Measurements from ENCODE around the gene CCDC92. TPM values are rescaled to one million over a fixed set of nuclear protein-coding genes. Genes with fewer than 3 reads are reported as not detected.

Gene CCDC92
- total RNA-seq, 4 donors from 2014 or later = 6.5 to 17.1 (median 10.6) TPM

DNA sequence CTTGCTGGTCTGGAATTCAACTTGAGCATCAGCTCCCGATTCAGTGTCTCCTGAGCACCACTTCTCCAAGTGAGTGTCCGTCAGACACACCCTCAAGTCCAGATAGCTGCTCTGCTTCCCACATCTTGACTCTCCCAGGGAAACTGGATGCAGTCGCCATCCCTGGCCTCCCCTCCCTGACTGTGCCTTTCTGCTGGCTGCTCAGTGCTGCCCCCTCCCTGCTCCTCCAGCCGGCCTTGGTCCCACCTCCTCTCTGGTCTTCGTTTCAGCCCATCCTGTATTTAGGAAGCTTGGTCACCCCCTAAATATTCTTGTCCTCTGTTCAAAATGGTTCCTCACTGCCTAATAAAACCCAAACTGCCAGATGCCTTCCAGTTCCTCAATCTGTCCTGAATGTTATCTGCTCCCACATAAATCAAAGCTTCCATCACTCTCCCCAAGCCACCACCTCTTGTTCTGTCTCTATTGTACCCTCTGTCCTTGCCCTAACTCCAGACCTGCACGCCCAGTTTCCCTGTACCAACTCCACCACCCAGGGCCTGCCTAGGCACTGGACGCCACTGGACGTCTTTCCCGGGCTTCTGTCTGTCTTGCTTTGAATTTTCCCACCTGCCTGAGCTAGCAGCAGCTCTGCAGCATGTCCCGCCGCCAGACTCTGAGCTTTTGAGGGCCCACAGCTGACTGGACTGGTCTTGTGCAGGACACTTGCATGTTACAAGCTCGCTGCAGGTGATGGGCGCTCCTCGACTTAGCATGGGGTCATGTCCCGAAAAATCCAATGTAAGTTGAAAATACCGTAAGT, 33.8 kb downstream of the CCDC92 start:
- H3K9me3 ChIP-seq = no peaks in the 10 kb centered on the region
- H3K4me1 ChIP-seq = no peaks in the 10 kb centered on the region
- no peak for TF ChIP-seq POLR2A (IDR thresholded peaks at IDR 0.05)
- no peak for TF ChIP-seq POLR2AphosphoS5 (IDR thresholded peaks at IDR 0.05)
- TF ChIP-seq, protein P1, sequence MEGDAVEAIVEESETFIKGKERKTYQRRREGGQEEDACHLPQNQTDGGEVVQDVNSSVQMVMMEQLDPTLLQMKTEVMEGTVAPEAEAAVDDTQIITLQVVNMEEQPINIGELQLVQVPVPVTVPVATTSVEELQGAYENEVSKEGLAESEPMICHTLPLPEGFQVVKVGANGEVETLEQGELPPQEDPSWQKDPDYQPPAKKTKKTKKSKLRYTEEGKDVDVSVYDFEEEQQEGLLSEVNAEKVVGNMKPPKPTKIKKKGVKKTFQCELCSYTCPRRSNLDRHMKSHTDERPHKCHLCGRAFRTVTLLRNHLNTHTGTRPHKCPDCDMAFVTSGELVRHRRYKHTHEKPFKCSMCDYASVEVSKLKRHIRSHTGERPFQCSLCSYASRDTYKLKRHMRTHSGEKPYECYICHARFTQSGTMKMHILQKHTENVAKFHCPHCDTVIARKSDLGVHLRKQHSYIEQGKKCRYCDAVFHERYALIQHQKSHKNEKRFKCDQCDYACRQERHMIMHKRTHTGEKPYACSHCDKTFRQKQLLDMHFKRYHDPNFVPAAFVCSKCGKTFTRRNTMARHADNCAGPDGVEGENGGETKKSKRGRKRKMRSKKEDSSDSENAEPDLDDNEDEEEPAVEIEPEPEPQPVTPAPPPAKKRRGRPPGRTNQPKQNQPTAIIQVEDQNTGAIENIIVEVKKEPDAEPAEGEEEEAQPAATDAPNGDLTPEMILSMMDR (IDR thresholded peaks at IDR 0.05) = no peak
- no peak for TF ChIP-seq EP300 (IDR thresholded peaks at IDR 0.05)
- H3K4me3 ChIP-seq = no peak overlapping the region
- H3K27ac ChIP-seq = no peak overlapping the region
- H3K36me3 ChIP-seq = peaks cover 64% of the 10 kb centered on the region
- WGBS = 89% methylated on average over 16 of the region's 16 CpGs
- no peaks in the 10 kb centered on the region for H3K27me3 ChIP-seq
- DNase-seq (ENCODE audit: low spot score in 2 of 2) = no peak

GRCh38 chr12:123937707-123938591, 34.7 kb downstream of the CCDC92 start:
- Histone ChIP-seq H3K27me3 (no peaks in the 10 kb centered on the region), H3K9me3 (no peaks in the 10 kb centered on the region), H3K27ac (no peak overlapping the region), H3K36me3 (peaks cover 55% of the 10 kb centered on the region), H3K4me3 (no peak overlapping the region), H3K4me1 (no peaks in the 10 kb centered on the region)
- DNase-seq (ENCODE audit: low spot score in 2 of 2) = no peak
- 86% methylated on average over 16 of the region's 16 CpGs for WGBS
- TF ChIP-seq, protein P1 (IDR thresholded peaks at IDR 0.05) = no peak
- no peak for TF ChIP-seq POLR2AphosphoS5 (IDR thresholded peaks at IDR 0.05)
- no peak for TF ChIP-seq EP300 (IDR thresholded peaks at IDR 0.05)
- no peak for TF ChIP-seq POLR2A (IDR thresholded peaks at IDR 0.05)

DNA sequence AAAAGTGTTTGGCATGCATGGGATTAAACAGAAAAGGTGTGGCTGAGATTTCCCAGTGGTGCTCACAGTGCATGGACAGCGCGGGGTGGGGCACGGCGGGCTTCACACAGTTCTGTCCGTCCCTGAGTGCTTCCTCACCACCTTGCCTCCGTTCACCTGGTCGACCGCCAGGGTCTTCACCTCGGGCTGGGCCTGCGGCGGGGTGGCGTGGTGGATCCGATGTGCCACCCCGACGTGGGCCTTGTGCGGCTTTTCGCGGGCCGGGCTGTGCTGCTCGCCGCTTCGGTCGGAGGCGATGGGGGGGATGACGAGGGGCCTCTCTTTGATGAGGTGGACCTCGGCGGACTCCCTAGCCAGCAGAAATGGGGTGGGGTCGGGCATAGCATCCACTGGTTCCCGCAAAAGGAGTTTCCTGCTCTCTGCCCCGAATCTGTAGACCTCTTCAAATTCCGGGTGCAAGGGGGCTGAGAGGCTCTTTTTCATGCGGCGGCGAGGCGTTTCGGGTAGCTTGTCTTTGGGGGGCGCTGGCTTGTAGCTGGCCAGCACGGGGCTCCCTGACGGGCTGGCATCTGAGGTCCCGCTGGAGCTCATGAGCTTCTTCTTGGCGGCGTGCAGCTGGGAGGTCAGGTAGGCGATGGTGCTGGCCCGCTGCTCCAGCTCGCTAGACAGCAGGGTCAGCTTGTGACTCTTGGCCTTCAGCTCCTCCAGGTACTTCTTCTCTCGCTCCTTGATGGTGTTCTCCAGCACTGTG, 35.5 kb downstream of the CCDC92 start:
- Histone ChIP-seq H3K4me1 (no peaks in the 10 kb centered on the region), H3K9me3 (no peaks in the 10 kb centered on the region), H3K36me3 (peaks cover 48% of the 10 kb centered on the region), H3K27me3 (no peaks in the 10 kb centered on the region), H3K27ac (no peak overlapping the region), H3K4me3 (no peak overlapping the region)
- TF ChIP-seq EP300 (IDR thresholded peaks at IDR 0.05) = no peak
- TF ChIP-seq POLR2A (IDR thresholded peaks at IDR 0.05) = no peak
- TF ChIP-seq POLR2AphosphoS5 (IDR thresholded peaks at IDR 0.05) = no peak
- TF ChIP-seq, protein P1 (IDR thresholded peaks at IDR 0.05) = no peak
- 96% methylated on average over 40 of the region's 46 CpGs for WGBS
- DNase-seq (ENCODE audit: low spot score in 2 of 2) = no peak

DNA sequence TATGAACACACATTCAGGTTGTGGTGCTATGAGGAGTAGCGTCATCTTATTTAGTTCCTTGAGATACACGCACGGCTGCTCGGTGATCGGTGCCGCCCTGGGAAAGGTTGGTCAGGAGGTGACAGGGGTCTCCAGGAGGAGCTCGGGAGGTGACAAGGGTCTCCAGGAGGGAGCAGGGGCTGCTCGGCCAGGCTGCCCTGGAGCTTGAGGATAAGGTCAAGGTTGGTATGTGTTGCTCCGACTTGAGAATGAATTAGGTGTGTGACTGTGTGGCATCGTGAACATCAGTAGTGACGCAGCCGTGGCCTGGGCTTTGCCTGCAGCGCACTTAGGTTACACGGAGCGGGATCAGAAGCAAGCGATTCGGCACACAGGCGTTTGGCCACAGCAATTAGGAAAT, 36.2 kb downstream of the CCDC92 start:
- Histone ChIP-seq H3K4me1 (no peaks in the 10 kb centered on the region), H3K36me3 (peaks cover 42% of the 10 kb centered on the region), H3K9me3 (no peaks in the 10 kb centered on the region), H3K27me3 (no peaks in the 10 kb centered on the region), H3K4me3 (no peak overlapping the region), H3K27ac (no peak overlapping the region)
- TF ChIP-seq POLR2A (IDR thresholded peaks at IDR 0.05) = no peak
- no peak for TF ChIP-seq POLR2AphosphoS5 (IDR thresholded peaks at IDR 0.05)
- TF ChIP-seq, protein P1 (IDR thresholded peaks at IDR 0.05) = no peak
- TF ChIP-seq EP300 (IDR thresholded peaks at IDR 0.05) = no peak
- 95% methylated on average over 18 of the region's 18 CpGs for WGBS
- no peak for DNase-seq (ENCODE audit: low spot score in 2 of 2)

Data from suprapubic skin (tissue), 4 donors.